ENCODE data around the gene UBE2O.

The UBE2O gene

GRCh38 chr17:76480632-76481031 is 27.7 kb upstream of the UBE2O start:
- Mint-ChIP-seq H3K9me3 (no peaks in the 10 kb centered on the region), H3K27ac (peak overlapping the region; percentile 11 to 62 (median 37)), H3K4me1 (peaks cover 12% of the 10 kb centered on the region), H3K4me3 (no peak overlapping the region), H3K27me3 (ENCODE audit: low read depth) (peaks cover 3% of the 10 kb centered on the region), H3K36me3 (ENCODE audit: low read depth) (no peaks in the 10 kb centered on the region)
- no peak for TF ChIP-seq CTCF (IDR thresholded peaks at IDR 0.05; ENCODE audit: unreplicated experiment in 3 of 3)

- TF ChIP-seq CTCF (IDR thresholded peaks at IDR 0.05; ENCODE audit: unreplicated experiment in 3 of 3) = no peak
- peaks cover 3% of the 10 kb centered on the region for H3K27me3 Mint-ChIP-seq (ENCODE audit: low read depth)
- peaks cover 12% of the 10 kb centered on the region for H3K4me1 Mint-ChIP-seq
- no peaks in the 10 kb centered on the region for H3K36me3 Mint-ChIP-seq (ENCODE audit: low read depth)
- no peak overlapping the region for H3K27ac Mint-ChIP-seq
- no peak overlapping the region for H3K4me3 Mint-ChIP-seq
- H3K9me3 Mint-ChIP-seq = no peaks in the 10 kb centered on the region
Observed at GRCh38 chr17:76479515-76480060, 26.6 kb upstream of the UBE2O start.

GRCh38 chr17:76478730-76479514 is 26.0 kb upstream of the UBE2O start:
- peaks cover 12% of the 10 kb centered on the region for H3K4me1 Mint-ChIP-seq
- H3K9me3 Mint-ChIP-seq = no peaks in the 10 kb centered on the region
- no peak overlapping the region for H3K4me3 Mint-ChIP-seq
- no peak for TF ChIP-seq CTCF (IDR thresholded peaks at IDR 0.05; ENCODE audit: unreplicated experiment in 3 of 3)
- peaks cover 3% of the 10 kb centered on the region for H3K27me3 Mint-ChIP-seq (ENCODE audit: low read depth)
- H3K36me3 Mint-ChIP-seq (ENCODE audit: low read depth) = no peaks in the 10 kb centered on the region
- no peak overlapping the region for H3K27ac Mint-ChIP-seq

- Mint-ChIP-seq H3K36me3 (ENCODE audit: low read depth) (no peaks in the 10 kb centered on the region), H3K27ac (no peak overlapping the region), H3K9me3 (no peaks in the 10 kb centered on the region), H3K4me3 (no peak overlapping the region), H3K4me1 (peaks cover 12% of the 10 kb centered on the region), H3K27me3 (ENCODE audit: low read depth) (no peaks in the 10 kb centered on the region)
- TF ChIP-seq CTCF (IDR thresholded peaks at IDR 0.05; ENCODE audit: unreplicated experiment in 3 of 3) = no peak
Observed at GRCh38 chr17:76478097-76478496, 25.1 kb upstream of the UBE2O start.

GRCh38 chr17:76477576-76477975 is 24.6 kb upstream of the UBE2O start:
- Mint-ChIP-seq H3K9me3 (no peaks in the 10 kb centered on the region), H3K4me1 (peaks cover 12% of the 10 kb centered on the region), H3K4me3 (no peak overlapping the region)

More at GRCh38 chr17:76477576-76477975, 24.6 kb upstream of the UBE2O start:
- Mint-ChIP-seq H3K36me3 (ENCODE audit: low read depth) (no peaks in the 10 kb centered on the region), H3K27me3 (ENCODE audit: low read depth) (no peaks in the 10 kb centered on the region), H3K27ac (no peak overlapping the region)
- TF ChIP-seq CTCF (IDR thresholded peaks at IDR 0.05; ENCODE audit: unreplicated experiment in 3 of 3) = no peak
